Mucosa of descending colon (tissue), 3 donors: ENCODE data around the gene LMOD3. TPM values are rescaled to one million over a fixed set of nuclear protein-coding genes. Genes with fewer than 3 reads are reported as not detected.

Experiments used
- ATAC-seq: fragments of 200-7000 bp; cut with Tn5 transposase; one replicate; pipeline ENCODE4 v1.9.1; 2020; ENCODE audit warnings: mild to moderate bottlenecking, moderate library complexity
- DNase-seq, 3 donors: peaks; one replicate each; pipeline ENCODE4 v3.0.0-alpha.2; 2020
- H3K36me3 ChIP-seq: fragments of 200-600 bp; one replicate; pipeline ENCODE4 v1.8.0; 2021; ENCODE audit warnings: low read depth, mild to moderate bottlenecking
- H3K4me1 ChIP-seq: fragments of 200-600 bp; one replicate; pipeline ENCODE4 v1.8.0; 2021; ENCODE audit warnings: low read depth, mild to moderate bottlenecking
- H3K4me3 ChIP-seq: fragments of 200-600 bp; one replicate; pipeline ENCODE4 v1.8.0; 2021; ENCODE audit warnings: mild to moderate bottlenecking
- H3K9me3 ChIP-seq: fragments of 200-600 bp; one replicate; pipeline ENCODE4 v1.8.0; 2021; ENCODE audit warnings: mild to moderate bottlenecking
- CTCF ChIP-seq: fragments of 200-600 bp; IDR thresholded peaks from one replicate; pipeline ENCODE4 v1.8.0; 2022; ENCODE audit warnings: antibody characterized with exemption, mild to moderate bottlenecking
- intact Hi-C, 2 donors: fragments of 100-400 bp; cut with DNase I in 1 of 2; cut with micrococcal nuclease in 1 of 2; formaldehyde crosslinking; loops; one replicate each; pipeline versions ENCODE4 v1.11.0 to v1.11.1; 2022; cut with DNase I, micrococcal nuclease
- long read RNA-seq, 2 donors: library from polyadenylated mRNA; unstranded; transcript quantifications; one replicate each; pipeline ENCODE4 v2.0.0, GENCODE V29; 2019 to 2021
- total RNA-seq, 3 donors: library from RNA; stranded (reverse); fragmentation: NEBNext Ultra II Directional in 2 of 3; extraction: Animal tissue kit (Norgen Biotek cat#: 25700) in 2 of 3; gene quantifications; one replicate each; pipeline versions ENCODE4 v1.2.1 to v1.2.4, GENCODE V29; 2021 to 2023
- donor health status: DM: no; HTN: no; CAD: no; lungs with moderate emphysema.
- donor health status: DM: no; HTN: no; CAD: no.
- donor health status: DM: no; HTN: yes; CAD: no.

The LMOD3 gene
- under 1 TPM in 2 of 3 donors, not detected in 1; 0.13 to 0.34 TPM for total RNA-seq
- long read RNA-seq, donor 1, partial matches to known transcripts = 0 of 1 reads
- long read RNA-seq, donor 1, other reads (novel, unspliced or antisense) = 1 of 1 reads
- long read RNA-seq, donor 2 = 0 reads

GRCh38 chr3:69122403-69122802, at the start of gene LMOD3:
LMOD3 (minus strand) TSS chr3:69122595; CDS start chr3:69122386, 209 bp downstream.
- Histone ChIP-seq H3K4me1 (no peaks in the 10 kb centered on the region), H3K4me3 (no peak within 1 kb of the TSS), H3K9me3 (no peaks in the 10 kb centered on the region), H3K36me3 (no peaks in the 10 kb centered on the region)
- TF ChIP-seq CTCF = no peak
- intact Hi-C loops = no loop called here
- ATAC-seq (no peak), DNase-seq (no peak)

- no peak for TF ChIP-seq CTCF
- Histone ChIP-seq H3K9me3 (no peaks in the 10 kb centered on the region), H3K36me3 (no peaks in the 10 kb centered on the region), H3K4me3 (no peak overlapping the region), H3K4me1 (no peaks in the 10 kb centered on the region)
- ATAC-seq (peak; percentile 66), DNase-seq (no peak)
- intact Hi-C loops = no loop called here
These were observed 49.7 kb upstream of the LMOD3 start for GRCh38 chr3:69172058-69172457.

- Histone ChIP-seq H3K4me3 (no peak overlapping the region), H3K9me3 (no peaks in the 10 kb centered on the region), H3K36me3 (no peaks in the 10 kb centered on the region), H3K4me1 (no peaks in the 10 kb centered on the region)
- no peak for TF ChIP-seq CTCF
- ATAC-seq (no peak), DNase-seq (no peak)
- intact Hi-C loops = loop anchor here (10.0 kb wide), 2 partner anchors 258 to 508 kb away; no protein-coding TSS in a partner anchor
These were observed 44.1 kb upstream of the LMOD3 start for GRCh38 chr3:69166446-69166845.

DNA sequence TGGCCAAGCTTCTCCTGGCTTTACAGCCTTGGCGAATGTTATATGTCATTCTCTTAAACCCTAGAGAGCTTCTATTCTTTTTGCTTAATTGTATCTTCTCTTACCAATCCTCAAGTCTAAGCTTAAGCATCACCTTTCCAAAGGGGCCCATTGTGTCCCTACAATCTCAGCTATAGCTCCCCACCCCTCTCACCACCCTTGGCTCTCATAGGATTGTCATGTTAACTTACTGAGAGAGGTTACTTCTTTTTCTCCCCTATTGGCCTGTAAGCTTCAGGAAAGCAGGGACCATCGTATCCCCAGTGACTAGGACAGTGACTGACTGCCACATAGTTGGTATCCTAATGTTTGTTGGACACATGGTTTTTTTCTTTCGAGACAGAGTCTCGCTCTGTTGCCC, 43.3 kb upstream of the LMOD3 start:
- DNase-seq = no peak
- no peak for TF ChIP-seq CTCF
- no peak for ATAC-seq
- Histone ChIP-seq H3K36me3 (no peaks in the 10 kb centered on the region), H3K9me3 (no peaks in the 10 kb centered on the region), H3K4me3 (no peak overlapping the region), H3K4me1 (no peaks in the 10 kb centered on the region)
- intact Hi-C loops = loop anchor here (10.0 kb wide), 2 partner anchors 259 to 509 kb away; no protein-coding TSS in a partner anchor

GRCh38 chr3:69164296-69164695, 41.9 kb upstream of the LMOD3 start:
- no peaks in the 10 kb centered on the region for H3K9me3 ChIP-seq
- no peaks in the 10 kb centered on the region for H3K36me3 ChIP-seq
- no peak overlapping the region for H3K4me3 ChIP-seq
- intact Hi-C loops = loop anchor here (5.0 to 10.0 kb wide), 3 partner anchors 143 to 511 kb away; no protein-coding TSS in a partner anchor
- no peaks in the 10 kb centered on the region for H3K4me1 ChIP-seq
- no peak for TF ChIP-seq CTCF
- ATAC-seq (peak; percentile 18), DNase-seq (no peak)
